NCI-H2029 (cell line): ENCODE data around the gene METTL2A.
"Not testable (repeated sequence)": the region's sequence is repeated elsewhere in the genome, so short reads cannot be mapped to it uniquely, and the experiment has no call there.

Experiments
- DNase-seq: peaks from one replicate; lab custom pipeline; 2025; lab: John Stamatoyannopoulos, UW

Gene METTL2A

GRCh38 chr17:62471380-62471880 lies 47.7 kb downstream of the METTL2A start:
- not testable (repeated sequence) for DNase-seq

GRCh38 chr17:62473030-62473982 lies 49.6 kb downstream of the METTL2A start:
- not testable (repeated sequence) for DNase-seq

GRCh38 chr17:62477111-62477510 lies 53.4 kb downstream of the METTL2A start:
- DNase-seq, result not testable (repeated sequence)

- DNase-seq, result not testable (repeated sequence)
These were observed 54.2 kb downstream of the METTL2A start for GRCh38 chr17:62477718-62478408.

- peak; percentile 22 for DNase-seq
These were observed 54.8 kb downstream of the METTL2A start, which contains the start of gene TLK2 for GRCh38 chr17:62478424-62478879. Gene TLK2 (plus strand): TSS chr17:62478825. CDS start chr17:62481126, 2,301 bp downstream.

- not testable (repeated sequence) for DNase-seq
These were observed 55.4 kb downstream of the METTL2A start for GRCh38 chr17:62478880-62479638.

GRCh38 chr17:62479639-62480258 lies 56.1 kb downstream of the METTL2A start:
- not testable (repeated sequence) for DNase-seq

- DNase-seq, result not testable (repeated sequence)
These were observed 58.9 kb downstream of the METTL2A start for GRCh38 chr17:62482553-62482952.

- not testable (repeated sequence) for DNase-seq
These were observed 67.3 kb downstream of the METTL2A start for GRCh38 chr17:62490990-62491389.

- not testable (repeated sequence) for DNase-seq
These were observed 69.5 kb downstream of the METTL2A start for GRCh38 chr17:62493049-62493655.

GRCh38 chr17:62494073-62494472 lies 70.4 kb downstream of the METTL2A start:
- not testable (repeated sequence) for DNase-seq

- DNase-seq, result not testable (repeated sequence)
These were observed 72.6 kb downstream of the METTL2A start for GRCh38 chr17:62496344-62496743.

GRCh38 chr17:62498796-62499195 lies 75.1 kb downstream of the METTL2A start:
- DNase-seq, result not testable (repeated sequence)
